ENCODE data around the gene PITPNM3.

DNA sequence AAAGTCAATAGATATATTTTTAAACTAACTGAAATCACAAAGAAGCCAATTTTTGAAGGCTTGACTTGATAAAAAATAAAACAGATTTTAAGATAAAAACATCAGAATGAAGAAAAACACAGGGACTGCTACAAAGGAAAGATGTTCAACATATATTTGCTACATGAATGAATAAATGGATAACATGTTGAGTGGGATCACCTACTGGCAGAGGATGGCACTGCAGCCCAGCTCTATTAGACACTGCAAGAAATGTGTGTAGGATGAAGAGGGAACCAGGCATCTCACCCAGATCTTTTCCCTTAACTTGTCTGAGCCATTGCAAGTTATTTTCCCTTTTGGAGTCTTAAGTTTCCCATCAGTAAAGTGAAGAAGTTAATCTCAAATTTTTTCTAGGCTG, 125.6 kb downstream of the PITPNM3 start:
- TF ChIP-seq, protein P1, sequence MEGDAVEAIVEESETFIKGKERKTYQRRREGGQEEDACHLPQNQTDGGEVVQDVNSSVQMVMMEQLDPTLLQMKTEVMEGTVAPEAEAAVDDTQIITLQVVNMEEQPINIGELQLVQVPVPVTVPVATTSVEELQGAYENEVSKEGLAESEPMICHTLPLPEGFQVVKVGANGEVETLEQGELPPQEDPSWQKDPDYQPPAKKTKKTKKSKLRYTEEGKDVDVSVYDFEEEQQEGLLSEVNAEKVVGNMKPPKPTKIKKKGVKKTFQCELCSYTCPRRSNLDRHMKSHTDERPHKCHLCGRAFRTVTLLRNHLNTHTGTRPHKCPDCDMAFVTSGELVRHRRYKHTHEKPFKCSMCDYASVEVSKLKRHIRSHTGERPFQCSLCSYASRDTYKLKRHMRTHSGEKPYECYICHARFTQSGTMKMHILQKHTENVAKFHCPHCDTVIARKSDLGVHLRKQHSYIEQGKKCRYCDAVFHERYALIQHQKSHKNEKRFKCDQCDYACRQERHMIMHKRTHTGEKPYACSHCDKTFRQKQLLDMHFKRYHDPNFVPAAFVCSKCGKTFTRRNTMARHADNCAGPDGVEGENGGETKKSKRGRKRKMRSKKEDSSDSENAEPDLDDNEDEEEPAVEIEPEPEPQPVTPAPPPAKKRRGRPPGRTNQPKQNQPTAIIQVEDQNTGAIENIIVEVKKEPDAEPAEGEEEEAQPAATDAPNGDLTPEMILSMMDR (IDR thresholded peaks at IDR 0.05) = peak in 1 of 6 experiments; percentile 7
- TF ChIP-seq POLR2A (IDR thresholded peaks at IDR 0.05) = no peak

All from adrenal gland (tissue), 5 donors.